Measurements from ENCODE around the gene ZBED1.

DNA sequence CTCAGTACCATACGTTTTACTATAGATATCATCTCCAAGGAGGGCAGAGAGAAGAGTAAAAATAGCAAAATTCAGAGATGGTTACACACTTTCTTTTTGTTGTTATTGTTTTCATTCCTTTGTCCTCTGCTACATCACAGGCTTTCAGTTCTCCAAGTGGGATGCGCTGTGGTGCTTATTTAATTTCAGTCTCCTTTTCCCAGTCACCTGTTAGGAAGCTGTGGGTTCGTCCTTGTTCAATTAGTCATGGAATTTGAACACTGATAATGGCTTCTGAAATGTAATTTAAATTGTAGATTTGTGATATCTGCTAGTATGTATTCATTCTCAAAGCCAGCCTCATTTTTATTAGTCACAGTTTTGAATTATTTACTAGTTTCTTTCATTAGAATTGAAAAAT is 38.8 kb upstream of the ZBED1 start:
- no peak for TF ChIP-seq CTCF (IDR thresholded peaks at IDR 0.05)
- TF ChIP-seq POLR2A (IDR thresholded peaks at IDR 0.05): no peak

Data from right lobe of liver (tissue), 4 donors.